DND-41 (cell line): ENCODE data around the gene FOXN3.

Source experiments
- ATAC-seq: fragments of 200-7000 bp; cut with Tn5 transposase; 3 replicates; pipeline ENCODE4 v1.9.1; 2021; ENCODE audit warnings: low read depth; ENCODE audit not compliant: insufficient read depth
- DNase-seq: peaks from one replicate; pipeline ENCODE4 v3.0.0-alpha.2; 2020
- H2AFZ ChIP-seq: 2 replicates; pipeline ENCODE4 v1.6.0; 2012; ENCODE audit warnings: low read depth, low read length
- H3K27ac ChIP-seq: 2 replicates; pipeline ENCODE4 v1.5.1; 2012; ENCODE audit warnings: low read length, inconsistent platforms
- H3K27me3 ChIP-seq: fragments of 200-600 bp; sonication (generic); 2 replicates; pipeline ENCODE4 v1.6.0; 2012; ENCODE audit warnings: low read length, mild to moderate bottlenecking, inconsistent platforms; ENCODE audit not compliant: insufficient read depth, poor library complexity
- H3K36me3 ChIP-seq: 2 replicates; pipeline ENCODE4 v1.5.1; 2012; ENCODE audit warnings: low read length, inconsistent platforms; ENCODE audit not compliant: insufficient read depth
- H3K4me1 ChIP-seq: 2 replicates; pipeline ENCODE4 v1.5.1; 2012; ENCODE audit warnings: mild to moderate bottlenecking, low read length; ENCODE audit not compliant: insufficient read depth
- H3K4me2 ChIP-seq: 2 replicates; pipeline ENCODE4 v1.6.0; 2012; ENCODE audit warnings: mild to moderate bottlenecking, moderate library complexity, low read length, inconsistent platforms; ENCODE audit not compliant: insufficient read depth
- H3K4me3 ChIP-seq, 2 experiments: fragments of 200-600 bp in 1 of 2; shearing (Covaris generic) in 1 of 2; 2 replicates each; pipeline ENCODE4 v1.5.1; 2012 to 2016; ENCODE audit warnings: inconsistent platforms in 2 of 2, low read length in 2 of 2, mild to moderate bottlenecking in 2 of 2, low read depth in 1 of 2, moderate library complexity in 1 of 2
- H3K79me2 ChIP-seq: 2 replicates; pipeline ENCODE4 v1.6.0; 2012; ENCODE audit warnings: low read length, inconsistent platforms; ENCODE audit not compliant: insufficient read depth
- H3K9ac ChIP-seq: 2 replicates; pipeline ENCODE4 v1.6.0; 2012; ENCODE audit warnings: low read depth, mild to moderate bottlenecking, inconsistent platforms, low read length, moderate library complexity
- H3K9me3 ChIP-seq: 2 replicates; pipeline ENCODE4 v1.5.1; 2012; ENCODE audit warnings: low read length, moderate library complexity, mild to moderate bottlenecking, inconsistent platforms; ENCODE audit not compliant: insufficient read depth, severe bottlenecking
- H4K20me1 ChIP-seq: 2 replicates; pipeline ENCODE4 v1.6.0; 2012; ENCODE audit warnings: low read length; ENCODE audit not compliant: insufficient read depth
- EZH2 ChIP-seq: IDR thresholded peaks from 3 replicates; pipeline ENCODE4 v1.6.1; 2012; ENCODE audit warnings: borderline replicate concordance, low read depth, mild to moderate bottlenecking, moderate library complexity, low read length, inconsistent platforms; ENCODE audit not compliant: severe bottlenecking
- TF ChIP-seq, protein P1 (sequence below): IDR thresholded peaks from 2 replicates; pipeline ENCODE4 v1.5.1; 2012; ENCODE audit warnings: borderline replicate concordance, low read length, moderate library complexity, mild to moderate bottlenecking; ENCODE audit not compliant: poor library complexity, severe bottlenecking; ENCODE audit errors: extremely low read depth

The FOXN3 gene

DNA sequence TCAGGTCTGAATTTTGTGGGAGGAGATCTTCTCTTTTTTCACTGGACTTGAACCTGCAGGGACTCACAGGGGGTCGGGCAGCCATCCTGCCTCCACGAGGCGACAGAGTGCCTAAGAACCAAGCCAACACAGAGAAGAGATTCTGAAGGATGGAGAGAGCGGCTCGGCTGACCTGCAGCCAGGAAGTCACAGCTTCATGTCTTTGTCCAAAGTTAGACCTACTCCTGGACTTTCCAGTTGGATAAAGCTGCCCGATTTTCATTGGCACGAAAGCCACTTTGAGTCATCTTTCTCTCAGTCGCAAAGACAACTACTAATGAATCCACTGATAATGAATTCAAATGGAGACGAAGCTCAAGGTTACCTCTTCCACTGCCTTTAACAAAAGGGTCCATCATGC, 106.8 kb downstream of the FOXN3 start:
- Histone ChIP-seq H3K27me3 (no peaks in the 10 kb centered on the region), H3K9me3 (no peaks in the 10 kb centered on the region), H3K79me2 (peaks cover 76% of the 10 kb centered on the region), H3K27ac (no peak overlapping the region), H3K4me3 (no peak overlapping the region), H2AFZ (no peak overlapping the region), H4K20me1 (peaks cover 31% of the 10 kb centered on the region), H3K4me2 (no peak overlapping the region), H3K4me1 (peaks cover 3% of the 10 kb centered on the region; the same call in 1 of the 2 replicates), H3K9ac (no peak overlapping the region), H3K36me3 (peaks cover 11% of the 10 kb centered on the region)
- DNase-seq (no peak), ATAC-seq (no peak)
- no peak for TF ChIP-seq EZH2
- TF ChIP-seq, protein P1, sequence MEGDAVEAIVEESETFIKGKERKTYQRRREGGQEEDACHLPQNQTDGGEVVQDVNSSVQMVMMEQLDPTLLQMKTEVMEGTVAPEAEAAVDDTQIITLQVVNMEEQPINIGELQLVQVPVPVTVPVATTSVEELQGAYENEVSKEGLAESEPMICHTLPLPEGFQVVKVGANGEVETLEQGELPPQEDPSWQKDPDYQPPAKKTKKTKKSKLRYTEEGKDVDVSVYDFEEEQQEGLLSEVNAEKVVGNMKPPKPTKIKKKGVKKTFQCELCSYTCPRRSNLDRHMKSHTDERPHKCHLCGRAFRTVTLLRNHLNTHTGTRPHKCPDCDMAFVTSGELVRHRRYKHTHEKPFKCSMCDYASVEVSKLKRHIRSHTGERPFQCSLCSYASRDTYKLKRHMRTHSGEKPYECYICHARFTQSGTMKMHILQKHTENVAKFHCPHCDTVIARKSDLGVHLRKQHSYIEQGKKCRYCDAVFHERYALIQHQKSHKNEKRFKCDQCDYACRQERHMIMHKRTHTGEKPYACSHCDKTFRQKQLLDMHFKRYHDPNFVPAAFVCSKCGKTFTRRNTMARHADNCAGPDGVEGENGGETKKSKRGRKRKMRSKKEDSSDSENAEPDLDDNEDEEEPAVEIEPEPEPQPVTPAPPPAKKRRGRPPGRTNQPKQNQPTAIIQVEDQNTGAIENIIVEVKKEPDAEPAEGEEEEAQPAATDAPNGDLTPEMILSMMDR = no peak

DNA sequence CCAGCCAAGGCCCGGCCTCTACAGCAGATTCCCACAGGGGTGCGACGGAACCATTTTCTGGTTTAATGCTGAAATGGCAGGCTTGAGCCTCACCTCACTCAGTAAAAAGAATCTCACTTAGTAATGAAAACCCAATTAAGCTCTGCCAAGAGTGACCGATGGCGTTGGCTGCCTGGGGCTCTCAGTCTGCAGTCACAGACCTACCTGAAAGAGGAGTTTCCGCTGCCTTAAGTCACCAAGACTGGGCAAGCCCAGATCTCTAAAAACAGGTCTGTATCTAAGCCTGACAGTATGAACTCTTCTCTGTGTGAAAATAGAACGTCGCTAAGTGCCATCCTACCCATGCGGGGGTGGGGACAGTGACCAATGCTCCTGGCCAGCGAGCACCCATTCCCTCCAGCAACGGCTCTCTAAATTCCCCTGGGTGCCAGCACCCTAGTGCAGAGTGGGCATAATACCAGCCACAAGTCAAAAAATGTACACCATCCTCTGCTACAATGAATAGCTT, 107.3 kb downstream of the FOXN3 start:
- Histone ChIP-seq H3K9ac (no peak overlapping the region), H3K9me3 (no peaks in the 10 kb centered on the region), H3K4me1 (peaks cover 4% of the 10 kb centered on the region; the same call in 1 of the 2 replicates), H2AFZ (no peak overlapping the region), H4K20me1 (peaks cover 31% of the 10 kb centered on the region), H3K27ac (no peak overlapping the region), H3K79me2 (peaks cover 76% of the 10 kb centered on the region), H3K4me2 (no peak overlapping the region), H3K4me3 (no peak overlapping the region), H3K27me3 (no peaks in the 10 kb centered on the region), H3K36me3 (peaks cover 11% of the 10 kb centered on the region)
- TF ChIP-seq EZH2 = no peak
- TF ChIP-seq, protein P1 = no peak
- DNase-seq = no peak
- ATAC-seq = no peak

- Histone ChIP-seq H3K27ac (peak overlapping the region; percentile 17; the same call in 1 of the 2 replicates), H3K79me2 (peaks cover 64% of the 10 kb centered on the region), H3K9ac (no peak overlapping the region), H3K4me1 (peaks cover 4% of the 10 kb centered on the region; the same call in 1 of the 2 replicates), H3K36me3 (peaks cover 11% of the 10 kb centered on the region), H4K20me1 (peaks cover 27% of the 10 kb centered on the region), H2AFZ (no peak overlapping the region), H3K4me3 (no peak overlapping the region), H3K27me3 (no peaks in the 10 kb centered on the region), H3K4me2 (no peak overlapping the region), H3K9me3 (no peaks in the 10 kb centered on the region)
- no peak for TF ChIP-seq EZH2
- TF ChIP-seq, protein P1 = peak; percentile 3
- ATAC-seq (no peak), DNase-seq (no peak)
Observed at GRCh38 chr14:89308232-89308959, 108.6 kb downstream of the FOXN3 start.
